ENCODE results near the gene PRDM8. TPM values are rescaled to one million over a fixed set of nuclear protein-coding genes. Genes with fewer than 3 reads are reported as not detected.

PRDM8 gene
- total RNA-seq, 1 experiment from 2014 or later, result 0.09 TPM

DNA sequence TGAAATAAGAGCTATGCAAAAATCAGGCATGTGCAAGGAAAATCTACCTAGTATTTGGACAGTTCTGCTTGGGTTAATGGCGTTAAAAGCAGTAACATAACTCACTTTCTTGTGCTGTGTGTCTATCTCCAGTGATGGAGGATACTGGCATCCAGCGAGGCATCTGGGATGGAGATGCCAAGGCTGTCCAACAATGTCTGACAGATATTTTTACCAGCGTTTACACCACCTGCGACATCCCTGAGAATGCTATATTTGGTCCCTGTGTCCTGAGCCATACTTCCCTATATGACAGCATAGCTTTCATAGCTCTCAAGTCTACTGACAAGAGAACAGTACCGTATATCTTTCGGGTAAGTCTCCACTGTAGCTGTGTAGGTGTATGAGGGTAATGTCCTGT, 2.6 kb downstream of the PRDM8 start:
- no TSS peak for BruUV-seq (replicated peaks)
- DNase-seq (ENCODE audit: low spot score), result no peak
- POLR2A ChIA-PET (ENCODE audit: low non-redundant PET), result no interaction called here
- intact Hi-C loops (cut with micrococcal nuclease; ENCODE audit: unreplicated experiment), result no loop called here
- H3K27me3 ChIP-seq (replicated peaks; ENCODE audit: insufficient read depth, low read depth, low read length, poor library complexity), result peaks cover 22% of the 10 kb centered on the region
- no peak overlapping the region for H3K27ac ChIP-seq (ENCODE audit: low read depth, low read length, poor library complexity, severe bottlenecking)
- no peak overlapping the region for H3K4me3 ChIP-seq (ENCODE audit: low read depth, low read length, poor library complexity, severe bottlenecking)
- no peaks in the 10 kb centered on the region for H3K9me3 ChIP-seq (ENCODE audit: low read depth, low read length, poor library complexity, severe bottlenecking)
- CTCF ChIA-PET, result no interaction called here
- no peaks in the 10 kb centered on the region for H3K36me3 ChIP-seq (ENCODE audit: insufficient read depth, low read length, poor library complexity, severe bottlenecking)
- no peaks in the 10 kb centered on the region for H3K4me1 ChIP-seq (ENCODE audit: insufficient read depth, low read length, poor library complexity, severe bottlenecking)
- TF ChIP-seq, protein P1, sequence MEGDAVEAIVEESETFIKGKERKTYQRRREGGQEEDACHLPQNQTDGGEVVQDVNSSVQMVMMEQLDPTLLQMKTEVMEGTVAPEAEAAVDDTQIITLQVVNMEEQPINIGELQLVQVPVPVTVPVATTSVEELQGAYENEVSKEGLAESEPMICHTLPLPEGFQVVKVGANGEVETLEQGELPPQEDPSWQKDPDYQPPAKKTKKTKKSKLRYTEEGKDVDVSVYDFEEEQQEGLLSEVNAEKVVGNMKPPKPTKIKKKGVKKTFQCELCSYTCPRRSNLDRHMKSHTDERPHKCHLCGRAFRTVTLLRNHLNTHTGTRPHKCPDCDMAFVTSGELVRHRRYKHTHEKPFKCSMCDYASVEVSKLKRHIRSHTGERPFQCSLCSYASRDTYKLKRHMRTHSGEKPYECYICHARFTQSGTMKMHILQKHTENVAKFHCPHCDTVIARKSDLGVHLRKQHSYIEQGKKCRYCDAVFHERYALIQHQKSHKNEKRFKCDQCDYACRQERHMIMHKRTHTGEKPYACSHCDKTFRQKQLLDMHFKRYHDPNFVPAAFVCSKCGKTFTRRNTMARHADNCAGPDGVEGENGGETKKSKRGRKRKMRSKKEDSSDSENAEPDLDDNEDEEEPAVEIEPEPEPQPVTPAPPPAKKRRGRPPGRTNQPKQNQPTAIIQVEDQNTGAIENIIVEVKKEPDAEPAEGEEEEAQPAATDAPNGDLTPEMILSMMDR (conservative IDR thresholded peaks at IDR 0.05; ENCODE audit: low read depth, low read length), result no peak
- no peak for TF ChIP-seq EZH2 (IDR thresholded peaks at IDR 0.05; ENCODE audit: borderline replicate concordance, low read depth, low read length, poor library complexity, severe bottlenecking)

DNA sequence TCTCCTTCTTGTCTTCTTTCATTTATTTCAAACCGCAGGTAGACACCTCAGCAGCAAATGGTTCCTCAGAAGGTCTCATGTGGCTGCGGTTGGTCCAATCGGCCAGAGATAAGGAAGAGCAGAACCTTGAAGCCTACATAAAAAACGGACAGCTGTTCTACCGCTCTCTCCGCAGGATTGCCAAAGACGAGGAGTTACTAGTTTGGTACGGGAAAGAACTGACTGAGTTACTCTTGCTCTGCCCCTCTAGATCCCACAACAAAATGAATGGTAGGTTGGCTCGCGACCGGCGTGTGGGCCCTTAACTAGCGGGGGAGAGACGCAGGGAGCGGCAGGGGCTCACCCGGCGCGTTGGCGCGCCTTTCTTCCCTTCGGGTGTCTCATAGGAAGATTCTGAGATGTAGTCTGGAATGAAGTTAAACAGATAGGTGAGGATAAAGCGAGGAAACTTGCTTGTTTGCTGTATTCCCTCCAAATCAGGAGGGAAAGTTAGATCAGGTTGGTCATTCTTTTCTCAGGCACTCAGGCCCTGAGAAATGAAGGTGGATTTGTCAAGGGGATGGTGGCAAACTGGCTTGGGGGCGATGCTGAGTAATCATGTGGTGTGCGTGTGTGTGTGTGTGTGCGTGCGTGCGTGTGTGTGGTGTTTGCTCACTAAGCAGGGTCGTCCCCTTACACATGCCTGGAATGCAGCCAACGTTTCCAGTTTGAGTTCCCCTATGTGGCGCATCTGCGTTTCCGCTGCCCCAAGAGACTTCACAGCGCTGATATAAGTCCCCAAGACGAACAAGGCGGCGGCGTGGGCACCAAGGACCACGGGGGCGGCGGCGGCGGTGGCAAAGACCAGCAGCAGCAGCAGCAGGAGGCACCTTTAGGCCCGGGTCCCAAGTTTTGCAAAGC, 4.2 kb downstream of the PRDM8 start:
- no peak for TF ChIP-seq EZH2 (IDR thresholded peaks at IDR 0.05; ENCODE audit: borderline replicate concordance, low read depth, low read length, poor library complexity, severe bottlenecking)
- TF ChIP-seq, protein P1 (conservative IDR thresholded peaks at IDR 0.05; ENCODE audit: low read depth, low read length), result no peak
- Histone ChIP-seq H3K27ac (ENCODE audit: low read depth, low read length, poor library complexity, severe bottlenecking) (no peak overlapping the region), H3K4me3 (ENCODE audit: low read depth, low read length, poor library complexity, severe bottlenecking) (peak overlapping the region; percentile 38), H3K27me3 (replicated peaks; ENCODE audit: insufficient read depth, low read depth, low read length, poor library complexity) (peaks cover 22% of the 10 kb centered on the region), H3K9me3 (ENCODE audit: low read depth, low read length, poor library complexity, severe bottlenecking) (no peaks in the 10 kb centered on the region), H3K4me1 (ENCODE audit: insufficient read depth, low read length, poor library complexity, severe bottlenecking) (no peaks in the 10 kb centered on the region), H3K36me3 (ENCODE audit: insufficient read depth, low read length, poor library complexity, severe bottlenecking) (no peaks in the 10 kb centered on the region)
- ChIA-PET CTCF (interaction anchor here (0.7 kb wide), 1 partner anchor 1270 kb away, joined by 9 read pairs; the partner anchor contains the start of gene RASGEF1B), POLR2A (ENCODE audit: low non-redundant PET) (no interaction called here)
- peak; percentile 26 for DNase-seq (ENCODE audit: low spot score)
- no TSS peak for BruUV-seq (replicated peaks)
- intact Hi-C loops (cut with micrococcal nuclease; ENCODE audit: unreplicated experiment), result no loop called here

DNA sequence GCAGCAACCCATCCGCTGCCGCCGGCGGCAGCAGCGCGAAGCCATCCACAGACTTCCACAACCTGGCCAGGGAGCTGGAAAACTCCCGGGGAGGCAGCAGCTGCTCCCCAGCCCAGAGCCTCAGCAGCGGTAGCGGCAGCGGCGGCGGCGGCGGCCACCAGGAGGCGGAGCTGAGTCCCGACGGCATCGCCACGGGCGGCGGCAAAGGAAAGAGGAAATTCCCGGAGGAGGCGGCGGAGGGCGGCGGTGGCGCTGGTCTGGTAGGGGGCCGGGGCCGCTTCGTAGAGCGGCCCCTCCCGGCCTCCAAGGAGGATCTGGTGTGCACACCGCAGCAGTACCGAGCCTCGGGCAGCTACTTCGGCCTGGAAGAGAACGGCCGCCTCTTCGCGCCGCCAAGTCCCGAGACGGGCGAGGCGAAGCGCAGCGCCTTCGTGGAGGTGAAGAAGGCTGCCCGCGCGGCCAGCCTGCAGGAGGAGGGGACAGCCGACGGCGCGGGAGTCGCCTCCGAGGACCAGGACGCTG, 4.9 kb downstream of the PRDM8 start:
- H3K4me3 ChIP-seq (ENCODE audit: low read depth, low read length, poor library complexity, severe bottlenecking), result peak overlapping the region; percentile 38
- H3K27me3 ChIP-seq (replicated peaks; ENCODE audit: insufficient read depth, low read depth, low read length, poor library complexity), result peaks cover 22% of the 10 kb centered on the region

More for the DNA sequence above, 4.9 kb downstream of the PRDM8 start:
- TF ChIP-seq EZH2 (IDR thresholded peaks at IDR 0.05; ENCODE audit: borderline replicate concordance, low read depth, low read length, poor library complexity, severe bottlenecking), result no peak
- TF ChIP-seq, protein P1 (conservative IDR thresholded peaks at IDR 0.05; ENCODE audit: low read depth, low read length), result peak; percentile 65
- no peaks in the 10 kb centered on the region for H3K9me3 ChIP-seq (ENCODE audit: low read depth, low read length, poor library complexity, severe bottlenecking)
- no peaks in the 10 kb centered on the region for H3K4me1 ChIP-seq (ENCODE audit: insufficient read depth, low read length, poor library complexity, severe bottlenecking)
- CTCF ChIA-PET, result interaction anchor here (0.6 to 0.7 kb wide), 2 partner anchors 11 to 1269 kb away, joined by 3 to 9 read pairs; partner anchors contain the start of gene RASGEF1B
- no peaks in the 10 kb centered on the region for H3K36me3 ChIP-seq (ENCODE audit: insufficient read depth, low read length, poor library complexity, severe bottlenecking)
- POLR2A ChIA-PET (ENCODE audit: low non-redundant PET), result interaction anchor here (0.5 kb wide), 1 partner anchor 217 kb away, joined by 4 read pairs; no protein-coding TSS in a partner anchor
- no TSS peak for BruUV-seq (replicated peaks)
- no peak overlapping the region for H3K27ac ChIP-seq (ENCODE audit: low read depth, low read length, poor library complexity, severe bottlenecking)
- DNase-seq (ENCODE audit: low spot score), result peak; percentile 57
- intact Hi-C loops (cut with micrococcal nuclease; ENCODE audit: unreplicated experiment), result no loop called here

Measured in A673 (cell line).